Caco-2 (cell line): ENCODE results near the gene TAF11L6. TPM values are rescaled to one million over a fixed set of nuclear protein-coding genes. Genes with fewer than 3 reads are reported as not detected.
"Not testable (repeated sequence)": the region's sequence is repeated elsewhere in the genome, so short reads cannot be mapped to it uniquely, and the experiment has no call there.

Experiments
- BruUV-seq: library from RNA; stranded (reverse); fragments of 400-500 nt; replicated peaks from 2 replicates; lab custom pipeline; 2021; lab: Mats Ljungman, UMichigan
- CTCF ChIA-PET: fragments of 300-600 bp; sonication (Branson Sonifier 250); formaldehyde crosslinking; loops from one replicate; lab custom pipeline; 2022; ENCODE audit warnings: antibody characterized with exemption; lab: Charles Lee
- POLR2A ChIA-PET: fragments of 300-600 bp; sonication (Branson Sonifier 250); formaldehyde crosslinking; loops from one replicate; lab custom pipeline; 2022; ENCODE audit warnings: antibody characterized with exemption; lab: Charles Lee
- DNase-seq, 2 experiments: peaks; one replicate each; pipeline versions ENCODE4 v3.0.0 to v3.0.0-alpha.2; 2020 to 2022
- H3K27me3 ChIP-seq: replicated peaks from 2 replicates; pipeline ENCODE4 v1.6.0; 2011; ENCODE audit warnings: low read length; ENCODE audit not compliant: control insufficient read depth, insufficient read depth
- H3K36me3 ChIP-seq: 2 replicates; pipeline ENCODE4 v1.5.1; 2011; ENCODE audit warnings: low read length; ENCODE audit not compliant: control insufficient read depth, insufficient read depth
- H3K4me1 ChIP-seq: fragments of 250-450 bp; sonication (Bioruptor Pico); 2 replicates; pipeline ENCODE4 v1.5.1; 2020; ENCODE audit warnings: mild to moderate bottlenecking
- H3K4me3 ChIP-seq: 2 replicates; pipeline ENCODE4 v1.5.1; 2011; ENCODE audit warnings: low read depth, mild to moderate bottlenecking, control low read depth, low read length
- H3K9me3 ChIP-seq: fragments of 250-450 bp; sonication (Bioruptor Pico); 2 replicates; pipeline ENCODE4 v1.5.1; 2020; ENCODE audit warnings: mild to moderate bottlenecking, moderate library complexity
- H3K27ac Mint-ChIP-seq: one replicate; pipeline ENCODE4 v1.8.0; 2022; ENCODE audit warnings: mixed read lengths; ENCODE audit not compliant: unreplicated experiment
- H3K27me3 Mint-ChIP-seq: one replicate; pipeline ENCODE4 v1.8.0; 2022; ENCODE audit warnings: mixed read lengths; ENCODE audit not compliant: insufficient read depth, unreplicated experiment
- H3K36me3 Mint-ChIP-seq: one replicate; pipeline ENCODE4 v1.8.0; 2022; ENCODE audit warnings: mild to moderate bottlenecking, mixed read lengths; ENCODE audit not compliant: insufficient read depth, unreplicated experiment
- H3K4me1 Mint-ChIP-seq: one replicate; pipeline ENCODE4 v1.8.0; 2022; ENCODE audit warnings: low read depth, mixed read lengths; ENCODE audit not compliant: unreplicated experiment
- H3K4me3 Mint-ChIP-seq: one replicate; pipeline ENCODE4 v1.8.0; 2022; ENCODE audit warnings: mild to moderate bottlenecking, moderate library complexity, mixed read lengths; ENCODE audit not compliant: unreplicated experiment
- H3K9me3 Mint-ChIP-seq: one replicate; pipeline ENCODE4 v1.8.0; 2022; ENCODE audit warnings: mixed read lengths; ENCODE audit not compliant: unreplicated experiment
- intact Hi-C: fragments of 100-400 bp; cut with micrococcal nuclease; formaldehyde crosslinking; loops from one replicate; pipeline ENCODE4 v1.10.0; 2022; ENCODE audit not compliant: unreplicated experiment
- total RNA-seq: library from RNA; stranded (reverse); gene quantifications from 2 replicates; pipeline ENCODE4 v1.2.3, GENCODE V29; 2022

The TAF11L6 gene
- total RNA-seq, 1 experiment from 2014 or later: not detected

- H3K4me3 ChIP-seq, H3K27me3 Mint-ChIP-seq, H3K4me3 Mint-ChIP-seq, H3K9me3 ChIP-seq, H3K36me3 Mint-ChIP-seq, DNase-seq, intact Hi-C loops, H3K27me3 ChIP-seq, H3K9me3 Mint-ChIP-seq, CTCF ChIA-PET, H3K36me3 ChIP-seq, H3K4me1 Mint-ChIP-seq, BruUV-seq, POLR2A ChIA-PET, H3K4me1 ChIP-seq, H3K27ac Mint-ChIP-seq: not testable (repeated sequence)
These were observed 7.0 kb upstream of the TAF11L6 start, which contains the start of gene TAF11L4 for GRCh38 chr5:17521501-17521900. TSS of gene TAF11L4 (plus strand) at chr5:17521801.

- H3K9me3 Mint-ChIP-seq, BruUV-seq, CTCF ChIA-PET, H3K4me1 Mint-ChIP-seq, H3K36me3 Mint-ChIP-seq, H3K27me3 ChIP-seq, H3K4me3 Mint-ChIP-seq, intact Hi-C loops, DNase-seq, POLR2A ChIA-PET, H3K27ac Mint-ChIP-seq, H3K4me1 ChIP-seq, H3K36me3 ChIP-seq, H3K4me3 ChIP-seq, H3K27me3 Mint-ChIP-seq, H3K9me3 ChIP-seq: not testable (repeated sequence)
These were observed 3.5 kb upstream of the TAF11L6 start, which contains the start of gene TAF11L5 for GRCh38 chr5:17524935-17525334. TSS of gene TAF11L5 (plus strand) at chr5:17525235.

GRCh38 chr5:17526504-17526903, 2.0 kb upstream of the TAF11L6 start:
- peak in 1 of 2 experiments; percentile 21 for DNase-seq
- H3K36me3 Mint-ChIP-seq, H3K4me3 Mint-ChIP-seq, CTCF ChIA-PET, H3K4me3 ChIP-seq, H3K27me3 Mint-ChIP-seq, H3K36me3 ChIP-seq, H3K4me1 Mint-ChIP-seq, intact Hi-C loops, H3K9me3 Mint-ChIP-seq, BruUV-seq, H3K27me3 ChIP-seq, POLR2A ChIA-PET, H3K4me1 ChIP-seq, H3K9me3 ChIP-seq, H3K27ac Mint-ChIP-seq: not testable (repeated sequence)

Other genes starting within 250 kb of the TAF11L6 start
- not detected in 2 replicates for gene TAF11L2, start 30.4 kb upstream of the TAF11L6 start, total RNA-seq
- not detected in 2 replicates for gene TAF11L3, start 10.3 kb upstream of the TAF11L6 start, total RNA-seq
- not detected in 2 replicates for gene TAF11L4, start 6.9 kb upstream of the TAF11L6 start, total RNA-seq
- not detected in 2 replicates for gene TAF11L5, start 3.4 kb upstream of the TAF11L6 start, total RNA-seq
- gene TAF11L7, start 57.1 kb downstream of the TAF11L6 start, total RNA-seq: not detected in 2 replicates
- not detected in 2 replicates for gene TAF11L8, start 62.3 kb downstream of the TAF11L6 start, total RNA-seq
- gene TAF11L9, start 65.7 kb downstream of the TAF11L6 start, total RNA-seq: not detected in 2 replicates
- gene TAF11L10, start 69.2 kb downstream of the TAF11L6 start, total RNA-seq: not detected in 2 replicates
- gene TAF11L11, start 75.5 kb downstream of the TAF11L6 start, total RNA-seq: not detected in 2 replicates
- gene TAF11L12, start 81.7 kb downstream of the TAF11L6 start, total RNA-seq: not detected in 2 replicates
- not detected in 2 replicates for gene TAF11L13, start 103.4 kb downstream of the TAF11L6 start, total RNA-seq
- gene TAF11L14, start 105.8 kb downstream of the TAF11L6 start, total RNA-seq: not detected in 2 replicates